HG03571 (cell line): Measurements from ENCODE around the gene MLKL.
"Not testable (repeated sequence)": the region's sequence is repeated elsewhere in the genome, so short reads cannot be mapped to it uniquely, and the experiment has no call there.

Experiments used
- ATAC-seq: cut with Tn5 transposase; IDR thresholded peaks from one replicate; pipeline ENCODE4 v1.9.1; 2021; ENCODE audit not compliant: unreplicated experiment

Gene MLKL

DNA sequence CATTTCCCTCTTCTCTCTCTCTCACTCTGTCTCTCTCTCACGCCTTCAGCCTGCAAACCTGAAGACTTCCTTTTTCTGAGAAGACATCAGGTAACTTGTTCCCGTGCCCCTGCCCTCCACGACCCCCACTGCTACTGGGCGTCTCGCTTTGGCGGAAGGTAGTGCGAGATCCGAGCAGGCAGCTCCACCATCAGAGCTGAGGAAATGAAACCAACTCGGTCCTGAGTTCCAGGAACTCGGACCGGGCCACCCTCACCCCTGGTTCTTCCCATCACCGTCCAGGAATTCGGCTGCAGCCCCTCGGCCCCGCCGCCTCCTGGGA, 585 bp downstream of the MLKL start:
- peak; percentile 15 for ATAC-seq

GRCh38 chr16:74699666-74700065, 996 bp downstream of the MLKL start:
- no peak for ATAC-seq

GRCh38 chr16:74698222-74698621, 2.4 kb downstream of the MLKL start:
- no peak for ATAC-seq

- ATAC-seq: peak; percentile 82
Measured at GRCh38 chr16:74695450-74696422, 4.9 kb downstream of the MLKL start.

GRCh38 chr16:74691093-74691855, 9.4 kb downstream of the MLKL start:
- ATAC-seq: no peak

GRCh38 chr16:74682556-74682955, 18.1 kb downstream of the MLKL start:
- no peak for ATAC-seq

GRCh38 chr16:74680681-74681080, 20.0 kb downstream of the MLKL start:
- no peak for ATAC-seq

DNA sequence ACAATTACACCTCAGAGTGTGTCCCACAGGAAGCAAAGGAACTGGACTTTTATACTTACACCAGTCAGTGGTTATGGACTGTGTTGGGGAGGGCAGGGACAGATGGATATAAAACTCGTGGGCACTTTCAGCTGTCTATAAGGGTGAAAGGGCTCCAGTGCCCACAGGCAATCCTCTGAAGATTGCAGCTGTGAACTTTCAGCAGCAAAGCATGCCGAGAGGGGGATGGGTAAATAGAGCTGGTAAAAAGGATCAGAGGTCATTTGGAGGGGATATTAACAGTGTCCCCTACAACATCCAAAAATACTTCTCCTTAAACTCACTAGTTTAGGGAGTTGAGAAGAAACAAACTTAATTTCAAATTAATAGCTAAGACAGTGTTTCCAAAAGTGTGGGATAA, 20.7 kb downstream of the MLKL start:
- ATAC-seq: no peak

GRCh38 chr16:74677868-74678267, 22.8 kb downstream of the MLKL start:
- no peak for ATAC-seq

- no peak for ATAC-seq
Measured at GRCh38 chr16:74673876-74674275, 26.8 kb downstream of the MLKL start.

- not testable (repeated sequence) for ATAC-seq
Measured at GRCh38 chr16:74668877-74669276, 31.8 kb downstream of the MLKL start.

GRCh38 chr16:74667255-74667700, 33.4 kb downstream of the MLKL start:
- no peak for ATAC-seq

- peak; percentile 99 for ATAC-seq
Measured at GRCh38 chr16:74666425-74667254, 34.0 kb downstream of the MLKL start, which contains the start of gene RFWD3. RFWD3 (minus strand) TSS chr16:74666877; CDS start chr16:74661449, 5,428 bp downstream.

GRCh38 chr16:74666010-74666421, 34.6 kb downstream of the MLKL start:
- no peak for ATAC-seq

- ATAC-seq: no peak
Measured at GRCh38 chr16:74661064-74661463, 39.6 kb downstream of the MLKL start.

- no peak for ATAC-seq
Measured at GRCh38 chr16:74660383-74660782, 40.3 kb downstream of the MLKL start.

- ATAC-seq: no peak
Measured at GRCh38 chr16:74659041-74659440, 41.6 kb downstream of the MLKL start.

DNA sequence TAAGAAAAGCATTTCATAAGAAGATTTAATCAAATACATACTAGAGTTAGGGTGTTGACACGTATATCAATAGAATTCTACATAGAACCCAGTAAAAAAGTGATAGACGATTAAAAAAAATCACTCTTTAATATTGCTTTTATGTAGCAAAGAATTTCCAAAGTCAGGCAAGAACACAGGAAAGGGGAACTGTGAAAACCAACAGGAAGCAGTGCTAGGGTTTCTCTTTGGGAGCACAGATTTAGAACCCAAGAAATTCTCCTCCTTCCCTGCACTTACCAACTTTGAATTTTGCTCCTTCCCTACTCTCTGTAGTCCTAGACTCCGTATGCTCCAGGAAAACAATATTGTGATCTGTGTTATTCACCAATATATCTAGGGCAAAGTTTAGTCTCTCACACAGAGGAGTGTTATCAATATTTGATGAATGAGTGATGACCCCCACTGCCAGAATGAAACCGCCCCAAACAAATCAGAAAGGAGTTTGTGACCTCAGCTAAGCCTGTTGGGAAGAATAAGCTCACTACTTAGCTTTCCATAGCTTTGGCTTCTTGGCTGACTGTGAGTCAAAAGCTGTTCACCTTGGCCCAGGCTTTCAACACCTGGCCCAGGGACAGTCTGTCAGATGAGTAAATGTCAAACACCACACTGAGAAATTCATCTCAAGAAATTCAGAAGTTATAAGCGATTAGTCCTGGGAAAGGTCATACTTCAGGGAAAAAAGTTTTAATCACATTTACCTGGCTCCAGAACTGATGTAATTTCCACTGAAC, 42.6 kb downstream of the MLKL start:
- ATAC-seq: no peak

GRCh38 chr16:74654536-74655050, 46.1 kb downstream of the MLKL start:
- ATAC-seq: no peak

DNA sequence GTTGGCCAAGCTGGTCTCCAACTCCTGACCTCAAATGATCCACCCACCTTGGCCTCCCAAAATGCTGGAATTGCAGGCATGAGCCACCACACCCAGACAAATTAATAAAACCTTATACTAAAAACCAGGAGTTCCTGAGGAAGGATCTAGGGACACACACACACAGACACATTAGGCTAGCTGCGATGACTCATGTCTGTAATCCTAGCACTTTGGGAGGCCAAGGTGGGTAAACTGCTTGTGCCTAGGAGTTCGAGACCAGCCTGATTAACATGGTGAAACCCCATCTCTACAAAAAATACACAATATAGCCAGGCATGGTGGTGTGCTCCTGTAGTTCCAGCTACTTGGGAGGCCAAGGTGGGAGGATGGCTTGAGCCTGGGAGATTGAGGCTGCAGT, 47.8 kb downstream of the MLKL start:
- ATAC-seq: not testable (repeated sequence)
